ENCODE results near the gene AKT3.

Gene AKT3

DNA sequence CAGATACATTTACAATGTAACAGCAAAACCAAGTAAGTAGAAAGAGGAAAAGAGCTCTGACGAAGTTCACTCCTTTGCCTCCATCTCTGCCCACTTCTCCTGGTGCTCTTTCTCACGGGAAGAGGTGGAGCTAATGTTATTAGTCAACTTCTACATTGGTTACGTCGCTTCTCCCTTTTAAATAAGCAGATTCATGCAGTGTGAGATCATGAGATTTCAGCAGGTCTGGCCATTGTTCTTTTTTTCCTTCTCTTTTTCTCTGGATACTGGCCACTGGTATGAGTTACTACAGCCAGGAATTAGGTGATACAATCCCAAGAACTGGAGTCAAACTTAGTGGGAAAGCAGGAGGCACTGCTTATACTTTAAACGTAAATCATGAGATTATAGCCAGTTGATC, 207.1 kb downstream of the AKT3 start:
- H3K36me3 ChIP-seq (ENCODE audit: low read depth), result peaks cover 5% of the 10 kb centered on the region
- H3K9me3 ChIP-seq (ENCODE audit: severe bottlenecking), result no peaks in the 10 kb centered on the region
- no peaks in the 10 kb centered on the region for H3K4me1 ChIP-seq (ENCODE audit: insufficient read depth, poor library complexity, severe bottlenecking)
- no peak overlapping the region for H3K4me3 ChIP-seq (ENCODE audit: severe bottlenecking)
- ATAC-seq (ENCODE audit: low read depth), result no peak
- no peak overlapping the region for H3K27ac ChIP-seq (ENCODE audit: poor library complexity, severe bottlenecking)
- TF ChIP-seq CTCF (IDR thresholded peaks at IDR 0.05; ENCODE audit: poor library complexity, severe bottlenecking), result no peak
- no peaks in the 10 kb centered on the region for H3K27me3 ChIP-seq (ENCODE audit: insufficient read depth, poor library complexity, severe bottlenecking)
- DNase-seq (ENCODE audit: low spot score), result no peak

DNA sequence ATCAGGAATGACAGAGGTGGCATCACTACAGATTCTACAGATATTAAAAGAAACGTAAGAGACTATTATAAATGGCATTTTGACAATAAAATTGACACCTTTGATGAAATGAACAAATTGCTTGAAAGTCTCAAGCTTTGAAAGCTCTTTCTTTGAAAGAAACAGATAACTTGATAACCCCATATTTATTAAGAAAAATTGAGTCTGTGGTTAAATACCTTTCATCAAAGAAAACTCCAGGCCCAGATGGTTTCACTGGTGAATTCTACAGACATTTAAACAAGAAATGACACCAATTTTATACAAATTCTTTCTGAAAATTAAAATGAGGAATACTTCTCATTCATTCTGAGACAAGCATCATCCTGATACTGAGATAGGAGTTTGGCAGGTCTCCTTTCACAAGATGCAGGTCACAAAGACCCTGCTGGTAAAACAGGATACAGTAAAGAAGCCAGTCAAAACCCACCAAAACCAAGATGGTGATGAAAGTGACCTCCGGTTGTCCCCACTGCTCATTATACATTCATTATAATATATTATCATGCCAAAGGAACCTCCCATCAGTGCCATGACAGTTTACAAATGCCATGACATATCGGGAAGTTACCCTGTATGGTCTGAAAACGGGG, 210.9 kb downstream of the AKT3 start:
- H3K27ac ChIP-seq (ENCODE audit: poor library complexity, severe bottlenecking), result no peak overlapping the region
- H3K9me3 ChIP-seq (ENCODE audit: severe bottlenecking), result no peaks in the 10 kb centered on the region
- DNase-seq (ENCODE audit: low spot score) (no peak), ATAC-seq (ENCODE audit: low read depth) (no peak)
- no peaks in the 10 kb centered on the region for H3K27me3 ChIP-seq (ENCODE audit: insufficient read depth, poor library complexity, severe bottlenecking)
- H3K4me3 ChIP-seq (ENCODE audit: severe bottlenecking), result no peak overlapping the region
- no peak for TF ChIP-seq CTCF (IDR thresholded peaks at IDR 0.05; ENCODE audit: poor library complexity, severe bottlenecking)
- H3K4me1 ChIP-seq (ENCODE audit: insufficient read depth, poor library complexity, severe bottlenecking), result no peaks in the 10 kb centered on the region
- H3K36me3 ChIP-seq (ENCODE audit: low read depth), result no peaks in the 10 kb centered on the region; the same call in 1 of the 2 replicates

DNA sequence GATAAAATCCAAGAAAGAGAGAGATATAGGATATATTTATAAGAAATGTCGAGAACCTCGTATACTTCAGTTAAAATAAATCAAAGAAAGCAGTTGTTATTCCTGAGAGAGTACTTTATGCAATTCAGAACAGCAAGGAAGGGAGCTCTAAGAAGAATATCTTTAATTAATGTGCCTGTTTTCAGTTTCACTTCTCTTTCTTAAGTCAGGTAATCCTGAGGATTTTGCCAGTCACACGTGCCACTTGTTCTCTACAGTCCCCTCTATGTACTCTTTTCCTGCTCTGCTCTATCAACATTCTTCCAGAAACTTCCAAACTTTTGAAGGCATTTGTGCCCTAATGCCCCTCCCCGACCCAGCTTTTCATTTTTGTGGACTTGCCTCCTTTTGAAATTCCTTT, 211.9 kb downstream of the AKT3 start:
- no peaks in the 10 kb centered on the region for H3K9me3 ChIP-seq (ENCODE audit: severe bottlenecking)
- no peak overlapping the region for H3K27ac ChIP-seq (ENCODE audit: poor library complexity, severe bottlenecking)
- no peaks in the 10 kb centered on the region for H3K27me3 ChIP-seq (ENCODE audit: insufficient read depth, poor library complexity, severe bottlenecking)
- DNase-seq (ENCODE audit: low spot score) (no peak), ATAC-seq (ENCODE audit: low read depth) (no peak)
- TF ChIP-seq CTCF (IDR thresholded peaks at IDR 0.05; ENCODE audit: poor library complexity, severe bottlenecking), result no peak
- no peaks in the 10 kb centered on the region for H3K4me1 ChIP-seq (ENCODE audit: insufficient read depth, poor library complexity, severe bottlenecking)
- H3K36me3 ChIP-seq (ENCODE audit: low read depth), result no peaks in the 10 kb centered on the region; the same call in 1 of the 2 replicates
- H3K4me3 ChIP-seq (ENCODE audit: severe bottlenecking), result no peak overlapping the region

- Histone ChIP-seq H3K36me3 (ENCODE audit: low read depth) (no peaks in the 10 kb centered on the region), H3K4me3 (ENCODE audit: severe bottlenecking) (no peak overlapping the region), H3K9me3 (ENCODE audit: severe bottlenecking) (no peaks in the 10 kb centered on the region), H3K4me1 (ENCODE audit: insufficient read depth, poor library complexity, severe bottlenecking) (no peaks in the 10 kb centered on the region), H3K27ac (ENCODE audit: poor library complexity, severe bottlenecking) (no peak overlapping the region), H3K27me3 (ENCODE audit: insufficient read depth, poor library complexity, severe bottlenecking) (no peaks in the 10 kb centered on the region)
- TF ChIP-seq CTCF (IDR thresholded peaks at IDR 0.05; ENCODE audit: poor library complexity, severe bottlenecking), result no peak
- DNase-seq (ENCODE audit: low spot score) (no peak), ATAC-seq (ENCODE audit: low read depth) (no peak)
Measured at GRCh38 chr1:243628476-243628907, 221.6 kb downstream of the AKT3 start.

GRCh38 chr1:243623841-243624240, 226.2 kb downstream of the AKT3 start:
- Histone ChIP-seq H3K27ac (ENCODE audit: poor library complexity, severe bottlenecking) (no peak overlapping the region), H3K27me3 (ENCODE audit: insufficient read depth, poor library complexity, severe bottlenecking) (no peaks in the 10 kb centered on the region), H3K4me3 (ENCODE audit: severe bottlenecking) (no peak overlapping the region), H3K4me1 (ENCODE audit: insufficient read depth, poor library complexity, severe bottlenecking) (no peaks in the 10 kb centered on the region), H3K9me3 (ENCODE audit: severe bottlenecking) (no peaks in the 10 kb centered on the region), H3K36me3 (ENCODE audit: low read depth) (no peaks in the 10 kb centered on the region)
- DNase-seq (ENCODE audit: low spot score) (no peak), ATAC-seq (ENCODE audit: low read depth) (no peak)
- TF ChIP-seq CTCF (IDR thresholded peaks at IDR 0.05; ENCODE audit: poor library complexity, severe bottlenecking), result no peak
